HPDE6-E6E7 (cell line): ENCODE results near the gene BICDL1.
A peak's percentile ranks its signal among the peaks of the same experiment; 100 is the strongest.

Source experiments
- DNase-seq: peaks from one replicate; pipeline ENCODE4 v3.0.0; 2011; ENCODE audit warnings: missing footprints; ENCODE audit errors: extremely low spot score

The BICDL1 gene

DNA sequence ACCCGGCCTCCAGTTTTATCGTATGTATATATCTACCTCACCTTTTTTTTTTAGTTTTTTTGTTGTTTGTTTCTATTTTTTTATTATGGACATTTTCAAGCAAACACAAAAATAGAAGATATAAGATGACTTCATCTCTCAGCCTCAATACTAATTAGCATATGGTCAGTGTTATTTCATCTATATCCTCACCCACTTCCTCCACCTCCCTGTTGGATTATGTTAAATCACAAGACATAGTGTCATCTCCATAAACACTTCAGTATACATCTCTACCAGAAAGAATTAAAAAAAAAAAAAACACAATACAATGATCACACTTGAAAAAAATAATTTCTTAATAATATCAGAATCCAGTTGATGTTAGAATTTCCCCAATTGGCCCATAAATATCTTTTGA, 92.6 kb downstream of the BICDL1 start:
- DNase-seq: no peak

DNA sequence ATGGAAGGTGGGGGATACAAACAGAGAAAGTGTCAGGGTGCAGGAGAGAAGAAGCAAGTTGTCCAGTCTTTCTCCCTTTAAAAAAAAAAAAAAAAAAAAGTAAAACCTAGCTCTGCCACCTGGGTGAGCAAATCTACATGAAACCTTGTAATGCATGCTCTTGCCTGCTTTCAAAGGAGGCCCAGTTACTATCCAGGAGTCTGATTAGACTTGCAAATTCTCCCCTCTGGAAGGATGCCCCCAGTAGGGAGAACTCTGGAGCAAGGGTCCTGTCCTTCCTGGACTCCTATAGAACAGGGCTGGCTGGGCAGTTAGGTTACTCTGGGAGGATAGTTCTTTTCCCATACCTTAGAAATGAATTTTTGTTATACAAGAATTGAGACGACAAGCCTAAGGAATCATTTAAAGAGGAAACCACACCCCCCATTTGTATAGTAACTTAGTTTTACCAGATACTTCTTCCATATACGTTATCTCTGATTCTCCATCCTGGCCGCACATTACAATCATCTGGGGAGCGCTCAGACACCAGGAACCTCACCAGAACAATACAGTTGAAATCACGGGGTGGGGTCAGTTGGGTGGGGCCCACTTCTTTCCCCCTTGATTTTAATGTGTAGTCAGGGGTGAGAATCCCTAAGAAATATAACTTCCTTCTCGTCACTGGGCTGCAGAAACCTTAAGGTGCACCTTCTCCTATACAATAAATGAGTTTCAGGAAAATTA, 97.0 kb downstream of the BICDL1 start:
- no peak for DNase-seq

DNA sequence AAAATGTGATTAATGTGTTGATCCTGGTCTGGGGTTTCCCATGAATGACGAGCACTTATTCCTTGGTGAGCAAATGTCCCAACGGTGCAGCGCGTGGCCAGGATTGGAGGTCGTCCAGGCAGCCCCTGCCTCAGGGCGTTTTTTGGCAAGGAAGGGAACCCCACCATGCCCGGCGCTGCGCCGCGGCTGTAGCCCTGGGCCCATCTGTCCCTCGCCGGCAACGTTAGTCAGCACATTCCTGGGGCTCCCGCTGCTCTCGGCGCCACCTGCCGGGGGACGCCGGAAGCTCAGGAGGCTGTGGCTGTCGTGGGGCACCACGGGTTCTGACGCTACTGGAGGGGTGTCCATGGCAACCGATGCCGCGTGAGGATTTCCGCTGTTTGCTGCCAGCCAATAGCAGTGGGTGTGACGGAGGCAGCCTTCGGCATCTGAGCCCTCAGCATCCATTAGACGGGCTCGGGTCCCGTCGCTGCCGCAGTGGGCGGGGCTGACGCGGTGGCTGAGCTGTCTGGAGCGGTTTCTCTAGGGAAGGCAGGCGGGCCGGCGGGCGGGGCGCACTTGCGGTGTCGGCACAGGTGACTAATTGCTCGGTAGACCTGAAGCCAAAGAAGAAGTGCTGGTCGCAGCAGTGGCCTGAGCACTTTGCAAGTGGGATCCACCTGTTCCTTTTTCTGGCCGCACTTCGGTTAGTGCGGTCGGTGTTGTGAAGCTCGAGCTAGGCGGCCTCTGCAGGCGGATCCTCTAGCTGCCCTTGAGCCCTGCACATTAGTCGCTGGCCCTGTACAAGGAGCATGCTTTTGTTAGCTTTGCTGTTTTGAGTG, 98.0 kb downstream of the BICDL1 start:
- DNase-seq: peak; percentile 97

DNA sequence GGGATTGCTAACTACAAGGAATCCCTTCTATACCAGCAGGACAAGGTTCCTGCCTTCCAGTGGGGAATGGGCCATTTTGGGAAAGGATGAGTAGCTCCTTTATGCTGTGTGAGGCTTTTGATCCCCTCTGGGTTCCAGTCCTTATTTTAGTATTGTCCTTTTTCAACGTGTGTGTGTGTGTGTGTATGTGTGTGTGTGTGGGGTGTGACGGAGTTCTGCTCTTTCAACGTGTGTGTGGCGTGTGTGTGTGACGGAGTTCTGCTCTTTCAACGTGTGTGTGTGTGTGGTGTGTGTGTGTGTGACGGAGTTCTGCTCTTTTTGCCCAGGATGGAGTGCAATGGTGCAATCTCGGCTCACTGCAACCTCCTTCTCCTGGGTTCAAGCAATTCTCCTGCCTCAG, 100.1 kb downstream of the BICDL1 start:
- DNase-seq: no peak

DNA sequence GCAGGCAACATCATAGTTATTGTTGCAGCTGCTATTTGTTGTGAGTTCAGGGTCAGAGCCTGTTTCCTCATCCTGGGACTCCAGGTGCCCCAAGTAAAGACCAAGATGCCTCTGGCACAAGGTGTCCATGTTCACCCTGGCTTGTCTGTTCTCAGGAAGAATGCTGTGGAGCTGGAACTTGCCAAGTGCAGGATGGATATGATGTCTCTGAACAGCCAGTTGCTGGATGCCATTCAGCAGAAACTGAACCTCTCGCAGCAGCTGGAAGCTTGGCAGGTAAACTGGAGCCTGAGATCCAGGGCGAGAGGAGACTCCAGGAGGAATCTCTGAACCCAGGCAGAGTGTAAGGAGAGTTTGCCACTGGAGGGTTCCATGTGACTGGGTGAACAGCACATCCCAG, 100.8 kb downstream of the BICDL1 start:
- no peak for DNase-seq

DNA sequence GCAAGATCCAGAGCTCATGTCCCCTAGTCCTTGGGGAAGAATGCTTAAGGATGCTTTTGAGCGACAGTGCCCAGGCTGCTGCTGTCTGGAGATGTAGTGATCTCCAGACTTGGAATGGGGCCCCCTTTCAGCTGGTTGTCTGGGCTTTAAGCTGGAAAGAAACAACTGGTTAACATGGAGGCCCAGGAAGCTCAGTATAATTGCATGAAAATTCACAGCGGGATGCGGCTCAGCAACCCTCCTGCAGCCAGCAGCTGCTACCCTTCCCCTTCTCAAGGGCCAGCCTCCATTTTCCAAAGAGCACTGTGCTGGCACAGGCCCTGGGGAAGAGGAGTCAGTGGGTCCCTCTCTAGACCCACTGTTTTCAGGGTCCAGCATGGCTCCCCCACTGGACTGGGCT, 101.2 kb downstream of the BICDL1 start:
- no peak for DNase-seq

DNA sequence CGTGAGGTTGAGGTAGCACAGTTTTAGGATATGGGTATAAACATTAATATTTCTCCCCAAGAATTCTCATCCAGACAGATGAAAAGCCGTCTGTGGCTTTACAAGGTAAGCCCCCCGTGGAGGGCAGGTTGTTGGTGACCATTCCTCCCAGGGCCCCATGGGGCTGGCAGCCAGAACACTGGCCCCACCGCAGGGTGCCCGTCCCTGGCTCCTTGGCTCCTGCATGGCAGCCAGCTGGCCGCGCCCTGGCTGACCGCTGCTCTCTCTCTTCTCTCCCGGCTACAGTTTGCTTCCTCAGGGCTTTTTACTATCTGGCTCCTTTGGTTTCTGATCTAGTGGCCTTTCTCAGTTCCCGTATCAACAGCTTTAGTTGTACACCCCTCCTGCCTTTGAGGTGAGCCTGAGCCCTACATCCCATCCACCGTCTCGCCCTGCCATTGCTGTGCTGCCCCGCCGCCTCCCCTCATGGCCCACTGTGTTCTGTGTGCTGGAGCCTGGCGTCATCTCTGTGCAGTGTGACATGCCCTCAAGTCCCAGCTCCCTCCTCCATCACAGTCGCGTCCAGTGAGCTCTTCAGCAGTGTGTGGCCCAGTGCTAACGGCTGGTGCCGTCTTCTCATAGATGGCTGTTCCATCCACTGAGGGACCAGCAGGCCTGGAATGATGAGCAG, 101.7 kb downstream of the BICDL1 start:
- DNase-seq: no peak

DNA sequence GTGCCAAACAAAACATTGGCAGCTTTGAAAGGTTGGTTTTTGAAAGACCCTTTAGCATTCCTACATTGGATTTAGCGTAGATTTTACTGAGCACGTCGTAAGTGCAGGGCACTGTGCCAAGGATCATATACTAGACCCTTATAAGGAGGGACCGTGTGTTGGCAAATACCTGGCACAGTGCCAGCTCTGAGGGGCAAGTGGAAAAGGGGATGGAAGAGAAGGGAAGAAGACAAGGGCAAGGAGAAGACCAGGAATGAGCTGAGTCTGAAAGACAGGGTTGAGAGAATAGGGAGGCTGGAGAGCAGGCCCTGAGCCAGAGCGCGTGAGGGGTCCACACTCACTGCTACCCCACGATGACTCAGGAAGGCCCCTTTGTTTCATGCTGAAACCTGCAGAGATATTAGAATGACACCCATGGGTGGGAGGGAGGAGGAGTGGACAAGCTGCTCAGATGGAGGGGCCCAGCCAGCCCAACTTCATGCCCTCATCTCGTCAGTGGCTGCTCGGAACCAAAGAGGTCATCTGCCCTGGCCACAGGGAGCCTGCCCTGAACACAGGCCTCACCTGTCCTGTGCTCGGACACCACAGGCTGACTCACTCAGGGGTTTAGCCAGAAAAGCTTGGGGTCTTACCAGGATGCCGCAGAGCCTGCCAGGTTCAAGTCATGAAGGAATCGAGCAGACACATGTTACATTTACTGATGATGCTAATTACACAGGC, 102.5 kb downstream of the BICDL1 start:
- DNase-seq: no peak

DNA sequence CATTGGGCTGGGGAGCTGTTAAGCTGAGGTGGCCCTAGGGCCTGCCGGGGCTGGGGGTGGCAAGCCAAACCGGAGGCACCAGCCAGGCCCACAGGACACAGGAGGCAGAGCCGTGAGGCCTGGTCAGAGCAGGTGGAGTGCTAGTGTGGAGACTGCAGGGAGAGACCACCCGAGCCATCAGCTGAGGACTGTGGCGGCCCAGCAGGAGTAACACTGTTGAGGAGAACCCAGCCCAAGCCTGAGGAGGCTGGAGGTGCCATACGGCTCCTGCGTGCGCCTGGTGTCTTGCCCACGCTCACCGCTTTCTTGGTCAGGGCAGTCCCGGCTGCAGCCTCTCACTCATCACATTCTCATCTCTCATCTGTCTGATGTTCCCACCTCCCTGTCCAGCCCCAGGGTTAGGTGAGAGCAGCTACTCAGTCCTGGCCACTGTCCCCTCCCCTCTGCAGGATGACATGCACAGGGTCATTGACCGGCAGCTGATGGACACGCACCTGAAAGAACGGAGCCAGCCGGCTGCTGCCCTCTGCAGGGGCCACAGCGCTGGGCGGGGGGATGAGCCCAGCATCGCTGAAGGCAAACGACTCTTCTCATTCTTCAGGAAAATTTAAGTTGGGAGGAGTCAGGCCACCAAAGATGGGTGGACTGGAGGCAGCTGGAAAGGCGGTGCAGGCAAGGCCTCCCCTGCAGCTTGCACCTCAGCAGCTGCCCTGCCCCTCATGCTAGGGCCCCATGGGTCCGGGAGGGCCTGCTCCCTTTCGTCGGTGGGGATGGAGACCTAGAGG, 103.7 kb downstream of the BICDL1 start:
- DNase-seq: no peak

DNA sequence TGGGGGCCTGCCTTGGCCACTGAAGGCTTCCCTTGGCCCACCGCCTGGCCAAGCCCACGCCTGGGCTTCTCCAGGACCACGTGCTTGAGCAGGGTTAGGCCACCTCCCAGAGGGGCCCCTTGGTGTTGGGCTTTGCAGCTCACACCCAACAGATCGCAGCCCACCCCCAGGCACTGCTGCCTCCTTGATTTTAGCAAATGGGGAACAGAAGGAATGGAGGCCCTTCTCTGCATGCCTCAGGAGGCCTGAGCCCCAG, 104.2 kb downstream of the BICDL1 start:
- no peak for DNase-seq

DNA sequence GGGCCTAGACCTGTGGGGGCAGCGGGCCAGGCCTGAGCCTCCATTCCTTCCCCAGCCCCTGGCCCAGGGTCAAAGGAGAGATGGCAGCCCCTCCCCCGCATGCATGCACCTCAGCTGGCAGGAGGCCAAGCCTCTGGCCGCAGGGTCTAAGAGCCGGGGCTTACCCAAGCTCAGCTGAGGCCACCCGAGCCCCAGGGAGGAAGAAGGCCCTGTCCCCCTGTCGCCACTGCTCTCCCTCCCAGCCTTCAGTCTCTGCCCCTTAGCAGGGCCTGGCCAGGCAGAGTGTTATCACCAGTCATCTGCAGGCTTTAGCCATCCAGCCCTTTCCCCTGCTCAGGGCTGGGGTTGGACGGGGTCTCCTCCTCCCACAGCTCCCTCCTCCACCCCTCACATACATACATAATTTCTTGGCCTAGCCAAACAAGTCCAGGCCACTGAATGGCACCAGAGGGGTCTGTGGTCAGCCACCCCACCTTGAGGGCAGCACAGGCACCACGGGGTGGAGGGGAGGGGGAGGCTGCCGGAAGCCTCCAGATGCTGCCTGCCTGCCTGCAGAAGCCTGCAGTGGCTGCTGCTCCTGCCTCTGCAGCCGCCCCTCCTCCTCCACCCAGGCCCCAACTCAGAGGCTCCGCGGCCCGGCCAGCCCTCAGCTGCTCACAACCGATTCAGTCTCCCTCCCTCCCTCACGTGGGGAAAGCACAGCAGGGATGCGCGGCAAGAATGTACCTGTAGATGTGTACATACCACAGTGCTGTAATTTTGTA, 104.7 kb downstream of the BICDL1 start:
- no peak for DNase-seq

DNA sequence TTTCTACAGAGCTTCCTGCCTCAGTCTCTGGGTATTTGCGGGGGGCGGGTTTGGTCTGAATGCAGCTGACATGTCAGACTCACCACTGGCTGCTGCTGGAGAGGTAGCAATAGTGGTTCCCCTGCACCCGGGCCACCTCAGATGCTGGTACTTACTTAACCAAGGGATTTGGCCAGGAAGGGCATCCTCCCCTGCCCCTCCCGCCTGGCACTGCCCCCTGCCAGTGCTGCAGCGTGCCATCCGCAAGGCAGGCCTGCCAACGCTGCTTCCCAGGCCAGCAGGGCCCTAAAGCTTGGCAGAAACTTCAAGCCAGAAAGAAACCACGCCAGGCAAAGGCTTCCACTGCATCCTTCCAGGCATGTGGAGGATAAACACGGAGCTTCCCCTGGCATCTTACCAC, 105.4 kb downstream of the BICDL1 start:
- no peak for DNase-seq

DNA sequence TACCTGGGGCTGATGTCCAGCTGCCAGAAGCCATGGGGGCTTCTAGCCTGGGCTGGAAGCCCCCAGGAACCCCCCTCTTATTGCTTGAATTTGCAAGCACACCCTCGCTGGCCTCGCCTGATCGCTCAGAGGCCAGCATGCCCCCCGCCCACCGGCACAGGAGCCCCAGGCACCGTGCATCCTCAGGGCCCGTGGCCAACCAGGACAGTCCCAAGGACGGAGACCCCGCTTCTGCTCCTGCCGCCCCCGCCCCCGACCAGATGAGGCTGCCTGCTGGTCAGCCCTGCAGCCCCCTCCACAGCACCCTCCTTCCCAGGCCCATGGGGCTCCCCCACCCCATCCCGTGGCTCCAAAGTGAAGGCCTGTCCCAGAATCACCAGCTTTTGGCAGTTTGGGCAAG, 106.3 kb downstream of the BICDL1 start:
- DNase-seq: no peak

DNA sequence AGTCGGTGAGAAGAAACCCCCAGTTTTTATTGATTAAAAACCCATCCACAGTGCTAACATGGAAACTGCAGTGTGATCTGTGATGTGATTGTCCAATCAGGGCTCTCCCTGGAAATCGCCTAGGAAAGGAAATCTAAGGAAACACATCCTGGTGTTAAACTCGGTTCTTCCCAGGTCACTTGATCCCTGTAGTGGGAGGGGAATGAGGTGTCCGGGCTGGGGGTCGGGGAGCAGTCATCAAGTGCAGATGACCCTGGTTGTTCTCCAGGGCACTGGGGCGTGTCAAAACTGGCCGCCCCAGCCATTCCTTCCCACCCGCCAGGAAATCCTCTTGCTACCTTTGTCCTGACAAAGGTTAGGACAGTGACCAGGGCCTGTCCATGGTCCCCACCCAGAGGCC, 106.7 kb downstream of the BICDL1 start:
- no peak for DNase-seq

DNA sequence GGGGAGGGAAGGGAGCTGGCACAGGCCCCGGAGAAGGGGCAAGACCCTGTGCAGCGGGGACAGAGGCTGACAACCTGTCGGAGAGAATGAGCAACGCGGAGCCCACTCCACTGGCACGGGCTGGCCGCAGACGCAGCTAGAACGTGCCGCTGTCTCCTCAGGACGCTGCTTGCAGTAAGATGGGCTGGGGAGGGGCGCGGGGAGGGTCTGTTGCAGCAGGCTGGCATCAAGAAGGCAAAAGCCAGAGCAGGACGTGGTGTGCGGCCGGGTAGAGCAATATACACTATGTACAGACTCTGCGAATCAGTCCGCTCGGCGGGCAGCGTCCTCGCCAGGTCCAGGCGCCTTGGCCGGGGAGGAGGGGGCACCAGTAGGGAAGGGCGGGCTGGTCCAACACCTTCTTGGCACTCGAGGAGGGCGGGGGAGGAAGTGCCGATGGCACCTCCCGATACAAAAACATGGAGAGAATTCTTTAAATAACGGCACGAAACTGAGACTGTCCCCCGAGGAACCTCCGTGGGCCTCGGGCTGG, 107.7 kb downstream of the BICDL1 start:
- DNase-seq: no peak

DNA sequence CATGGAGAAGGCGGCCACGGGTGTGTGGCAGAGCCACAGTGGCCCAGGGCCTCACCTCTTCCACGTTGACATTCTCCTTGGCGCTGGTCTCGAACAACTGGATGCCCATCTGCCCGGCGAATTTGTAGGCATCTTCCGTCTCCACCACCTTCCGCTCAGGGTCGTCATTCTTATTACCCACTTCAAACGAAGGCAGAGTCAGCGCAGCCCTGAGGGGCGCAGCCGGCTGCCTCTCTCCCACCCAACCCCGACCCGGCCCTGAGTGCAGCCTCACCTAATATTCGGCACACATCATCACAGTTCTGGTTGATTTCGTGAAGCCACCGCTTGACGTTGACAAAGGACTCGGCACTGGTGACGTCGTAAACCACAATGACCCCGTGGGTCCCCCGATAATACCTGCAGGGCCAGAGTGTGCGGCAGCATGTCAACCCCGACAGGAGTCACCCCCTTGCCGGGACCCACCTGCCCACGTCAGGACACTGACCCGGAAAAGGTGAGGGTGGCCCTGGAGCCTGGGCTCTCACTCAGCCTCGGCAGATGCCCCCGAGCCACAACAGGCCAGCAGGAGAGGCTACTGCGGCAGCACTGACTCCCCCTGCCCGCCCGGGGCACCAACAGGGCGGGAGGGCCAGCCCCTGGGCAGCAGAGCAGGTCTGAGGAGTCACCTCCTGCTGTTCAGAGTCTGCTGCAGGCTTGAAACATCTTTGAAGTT, 109.9 kb downstream of the BICDL1 start:
- no peak for DNase-seq

DNA sequence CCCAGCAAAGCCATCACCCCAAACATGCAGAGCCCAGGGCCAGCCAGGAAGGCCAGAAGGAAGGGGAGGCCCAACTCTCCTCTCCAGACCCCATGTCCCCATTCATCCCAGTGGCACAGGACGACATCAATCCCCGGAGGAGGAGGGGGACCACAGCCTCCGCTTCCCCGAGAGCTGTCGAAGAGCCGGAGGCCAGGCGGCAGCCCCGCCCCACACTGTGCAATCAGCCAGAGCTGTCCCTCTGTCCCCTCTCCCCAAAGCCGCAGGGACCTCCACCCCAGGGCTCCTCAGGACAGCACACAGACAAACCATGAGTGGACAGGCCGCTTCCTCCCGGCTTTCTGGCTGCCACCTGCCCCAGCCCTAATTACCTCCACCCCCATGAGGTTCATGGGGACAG, 110.7 kb downstream of the BICDL1 start:
- no peak for DNase-seq

DNA sequence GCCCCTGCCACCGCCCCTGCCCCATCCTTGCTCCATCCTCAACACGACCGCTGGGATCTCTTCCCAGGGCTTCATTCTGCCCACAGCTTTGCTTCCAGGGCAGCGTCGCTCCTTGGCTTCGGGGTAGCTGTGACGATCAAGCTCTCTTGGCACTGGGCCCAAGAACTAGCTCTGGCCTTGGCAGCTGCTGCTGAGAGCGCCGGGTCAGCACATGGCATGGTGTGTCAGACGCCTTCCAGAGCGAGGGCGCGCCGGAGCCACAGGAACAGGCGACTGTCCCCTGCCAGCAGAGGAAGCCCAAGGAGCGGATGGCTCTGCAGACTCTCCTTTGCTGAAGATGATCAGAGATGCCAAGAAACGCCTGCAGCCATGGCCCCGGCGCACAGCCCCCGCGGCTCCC, 111.6 kb downstream of the BICDL1 start:
- no peak for DNase-seq

DNA sequence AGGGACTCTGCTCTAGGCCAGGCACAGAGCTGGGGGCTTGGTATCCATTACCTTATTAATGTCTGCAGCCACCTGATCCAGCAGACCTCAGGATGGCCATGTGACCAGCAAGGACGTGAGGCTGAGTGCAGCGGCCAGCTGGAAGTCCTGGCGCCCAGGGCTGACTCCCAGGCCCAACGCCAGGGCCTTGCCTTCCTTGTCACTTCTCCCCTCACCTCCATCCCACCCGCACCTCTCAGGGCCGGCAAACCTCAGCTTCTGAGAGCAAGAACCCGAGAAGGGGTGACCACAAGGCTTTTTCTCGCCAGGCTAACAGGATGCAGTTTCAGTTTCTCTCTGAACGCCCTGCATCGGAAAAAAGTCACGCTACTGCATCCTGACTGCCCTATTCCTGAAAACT, 112.1 kb downstream of the BICDL1 start:
- no peak for DNase-seq

DNA sequence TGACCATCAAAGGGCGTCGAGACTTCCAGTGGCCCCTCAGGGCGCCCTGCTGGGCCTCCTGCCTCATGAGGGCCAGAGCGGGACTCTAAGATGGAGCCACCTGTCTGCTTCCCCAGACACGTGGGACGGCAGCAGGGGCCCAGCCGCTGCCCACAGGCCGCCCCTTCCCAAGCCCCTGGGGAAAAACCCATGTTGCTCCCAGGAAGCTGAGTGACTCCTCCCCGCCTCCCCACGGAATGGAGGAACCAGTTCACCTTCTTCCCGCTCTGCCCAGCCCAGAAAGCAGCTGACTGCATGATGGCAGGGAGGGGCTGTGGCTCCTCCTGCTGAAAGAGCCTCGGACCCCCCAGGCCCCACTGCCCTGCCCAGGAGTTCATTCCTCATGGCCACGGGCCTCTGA, 112.6 kb downstream of the BICDL1 start:
- DNase-seq: no peak
